HepG2 (cell line): ENCODE results near the gene VGF. TPM values are rescaled to one million over a fixed set of nuclear protein-coding genes. Genes with fewer than 3 reads are reported as not detected.

Experiments
- HES4 ChIP-seq: sonication (generic); formaldehyde crosslinking; IDR thresholded peaks from 2 replicates; pipeline ENCODE4 v1.9.0; 2021; ENCODE audit warnings: mild to moderate bottlenecking, missing genetic modification reagents, borderline replicate concordance
- KDM6A ChIP-seq: IDR thresholded peaks from 2 replicates; pipeline ENCODE4 v1.6.1; 2016; ENCODE audit warnings: low read depth
- MEF2D ChIP-seq: sonication (generic); formaldehyde crosslinking; IDR thresholded peaks from 2 replicates; pipeline ENCODE4 v1.5.1; 2020; ENCODE audit warnings: mild to moderate bottlenecking, missing genetic modification reagents
- NFKBIZ ChIP-seq: IDR thresholded peaks from 2 replicates; pipeline ENCODE4 v1.6.1; 2018; ENCODE audit warnings: missing genetic modification reagents, missing compliant biosample characterization
- NR2F6 ChIP-seq, 2 experiments: IDR thresholded peaks; 2 replicates each; pipeline ENCODE4 v1.6.1; 2016; ENCODE audit warnings: antibody characterized with exemption in 1 of 2, mild to moderate bottlenecking in 1 of 2
- RFX1 ChIP-seq: fragments of 450-650 bp; IDR thresholded peaks from 2 replicates; pipeline ENCODE4 v1.6.1; 2017
- RFX5 ChIP-seq: IDR thresholded peaks from 2 replicates; pipeline ENCODE4 v1.6.1; 2011; ENCODE audit warnings: low read depth, low read length, improper control_type of control experiment
- SETDB1 ChIP-seq: sonication (generic); formaldehyde crosslinking; IDR thresholded peaks from 2 replicates; pipeline ENCODE4 v1.5.1; 2020; ENCODE audit warnings: missing genetic modification reagents, mild to moderate bottlenecking, borderline replicate concordance
- SP140L ChIP-seq: sonication (generic); formaldehyde crosslinking; IDR thresholded peaks from 2 replicates; pipeline ENCODE4 v1.4.0; 2020; ENCODE audit warnings: missing genetic modification reagents, borderline replicate concordance
- SP5 ChIP-seq: IDR thresholded peaks from 2 replicates; pipeline ENCODE4 v1.6.1; 2016; ENCODE audit warnings: low read depth, borderline replicate concordance
- SPEN ChIP-seq: sonication (generic); formaldehyde crosslinking; IDR thresholded peaks from 2 replicates; pipeline ENCODE4 v1.5.1; 2020; ENCODE audit warnings: low read depth, mild to moderate bottlenecking, missing genetic modification reagents
- THYN1 ChIP-seq: sonication (generic); formaldehyde crosslinking; IDR thresholded peaks from 2 replicates; pipeline ENCODE4 v1.8.1; 2023; ENCODE audit warnings: low read depth, mild to moderate bottlenecking, moderate library complexity, missing genetic modification reagents, borderline replicate concordance
- ZNF232 ChIP-seq: sonication (generic); formaldehyde crosslinking; IDR thresholded peaks from 2 replicates; pipeline ENCODE4 v1.4.0; 2020; ENCODE audit warnings: missing genetic modification reagents, borderline replicate concordance
- ZNF556 ChIP-seq: sonication (generic); formaldehyde crosslinking; IDR thresholded peaks from 2 replicates; pipeline ENCODE4 v1.4.0; 2020; ENCODE audit warnings: mild to moderate bottlenecking, missing genetic modification reagents, borderline replicate concordance
- ZNF724P ChIP-seq: sonication (generic); formaldehyde crosslinking; IDR thresholded peaks from 2 replicates; pipeline ENCODE4 v1.8.0; 2022; ENCODE audit warnings: missing genetic modification reagents, borderline replicate concordance
- ZNF850 ChIP-seq: sonication (generic); formaldehyde crosslinking; conservative IDR thresholded peaks from 2 replicates; pipeline ENCODE4 v1.9.0; 2021; ENCODE audit warnings: mild to moderate bottlenecking, missing genetic modification reagents
- polyA plus RNA-seq, 8 experiments: library from polyadenylated mRNA; depleted of rRNA in 3 of 8; stranded (reverse) in 7 of 8; unstranded in 1 of 8; fragments of >200 nt; fragmentation: Illumina TruSeq in 4 of 8; extraction: Trizol in 4 of 8; gene quantifications; 2 replicates each; pipeline versions ENCODE4 v1.2.1 to v1.2.3, GENCODE V29; 2011 to 2016; ENCODE audit warnings: low read depth in 4 of 8, missing spikeins in 1 of 8, mixed read lengths in 1 of 8; ENCODE audit not compliant: insufficient read depth in 1 of 8
- total RNA-seq, 5 experiments: library from RNA; depleted of rRNA; stranded (reverse); fragments of >200 nt; fragmentation: Illumina TruSeq; extraction: Trizol; gene quantifications; 2 replicates each; pipeline ENCODE4 v1.2.3, GENCODE V29; 2016; ENCODE audit warnings: low read depth in 1 of 5
- TF ChIP-seq, protein P1 (sequence below): IDR thresholded peaks from 2 replicates; pipeline ENCODE4 v1.6.1; 2018; ENCODE audit warnings: missing genetic modification reagents, mild to moderate bottlenecking, missing compliant biosample characterization
- TF ChIP-seq, protein P2 (sequence below): sonication (generic); formaldehyde crosslinking; IDR thresholded peaks from 2 replicates; pipeline ENCODE4 v1.8.0; 2022; ENCODE audit warnings: mild to moderate bottlenecking, missing genetic modification reagents, moderate library complexity
- TF ChIP-seq, protein P3 (sequence below): sonication (generic); formaldehyde crosslinking; IDR thresholded peaks from one replicate; pipeline ENCODE4 v1.5.1; 2020; ENCODE audit warnings: mild to moderate bottlenecking, missing genetic modification reagents; ENCODE audit errors: not compliant biosample characterization

Gene VGF
- total and polyA plus RNA-seq, 2 of the 13 experiments (the other 11 are each of a cell fraction or from before 2014, with no cell fraction given): 0.12 to 0.46 TPM

DNA sequence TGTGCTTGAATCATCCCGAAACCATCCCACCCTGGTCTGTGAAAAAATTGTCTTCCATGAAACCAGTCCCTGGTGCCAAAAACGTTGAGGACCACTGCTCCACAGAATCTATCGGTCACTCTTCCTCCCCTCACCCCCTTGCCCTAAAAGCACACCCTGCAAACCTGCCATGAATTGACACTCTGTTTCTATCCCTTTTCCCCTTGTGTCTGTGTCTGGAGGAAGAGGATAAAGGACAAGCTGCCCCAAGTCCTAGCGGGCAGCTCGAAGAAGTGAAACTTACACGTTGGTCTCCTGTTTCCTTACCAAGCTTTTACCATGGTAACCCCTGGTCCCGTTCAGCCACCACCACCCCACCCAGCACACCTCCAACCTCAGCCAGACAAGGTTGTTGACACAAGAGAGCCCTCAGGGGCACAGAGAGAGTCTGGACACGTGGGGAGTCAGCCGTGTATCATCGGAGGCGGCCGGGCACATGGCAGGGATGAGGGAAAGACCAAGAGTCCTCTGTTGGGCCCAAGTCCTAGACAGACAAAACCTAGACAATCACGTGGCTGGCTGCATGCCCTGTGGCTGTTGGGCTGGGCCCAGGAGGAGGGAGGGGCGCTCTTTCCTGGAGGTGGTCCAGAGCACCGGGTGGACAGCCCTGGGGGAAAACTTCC is 39.2 kb downstream of the VGF start (continued):
- TF ChIP-seq, protein P1, sequence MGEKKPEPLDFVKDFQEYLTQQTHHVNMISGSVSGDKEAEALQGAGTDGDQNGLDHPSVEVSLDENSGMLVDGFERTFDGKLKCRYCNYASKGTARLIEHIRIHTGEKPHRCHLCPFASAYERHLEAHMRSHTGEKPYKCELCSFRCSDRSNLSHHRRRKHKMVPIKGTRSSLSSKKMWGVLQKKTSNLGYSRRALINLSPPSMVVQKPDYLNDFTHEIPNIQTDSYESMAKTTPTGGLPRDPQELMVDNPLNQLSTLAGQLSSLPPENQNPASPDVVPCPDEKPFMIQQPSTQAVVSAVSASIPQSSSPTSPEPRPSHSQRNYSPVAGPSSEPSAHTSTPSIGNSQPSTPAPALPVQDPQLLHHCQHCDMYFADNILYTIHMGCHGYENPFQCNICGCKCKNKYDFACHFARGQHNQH (CRISPR knock-in tag): peak; percentile 71; the same call in 1 of the 2 replicates
- no peak for TF ChIP-seq ZNF850 (CRISPR knock-in tag)
- peak; percentile 36; the same call in 1 of the 2 replicates for TF ChIP-seq RFX1
- no peak for TF ChIP-seq NR2F6 (IDR thresholded peaks at IDR 0.05)
- TF ChIP-seq NR2F6 (CRISPR knock-in tag; IDR thresholded peaks at IDR 0.05): peak; percentile 35; the same call in 1 of the 2 replicates
- peak; percentile 22; the same call in 1 of the 2 replicates for TF ChIP-seq NFKBIZ
- no peak; the same call in 1 of the 2 replicates for TF ChIP-seq SP140L (CRISPR knock-in tag)
- peak; percentile 67; the same call in 1 of the 2 replicates for TF ChIP-seq MEF2D (CRISPR knock-in tag)
- peak; percentile 49 for TF ChIP-seq KDM6A (CRISPR knock-in tag)
- TF ChIP-seq SPEN (CRISPR knock-in tag): 0 out of 2 replicates have a peak, but pooled peaks have one; percentile 50
- TF ChIP-seq SP5 (CRISPR knock-in tag): peak; percentile 75
- no peak for TF ChIP-seq THYN1 (CRISPR knock-in tag)
- TF ChIP-seq ZNF556: peak; percentile 16; the same call in 1 of the 2 replicates
- no peak for TF ChIP-seq SETDB1 (CRISPR knock-in tag)
- TF ChIP-seq, protein P2, sequence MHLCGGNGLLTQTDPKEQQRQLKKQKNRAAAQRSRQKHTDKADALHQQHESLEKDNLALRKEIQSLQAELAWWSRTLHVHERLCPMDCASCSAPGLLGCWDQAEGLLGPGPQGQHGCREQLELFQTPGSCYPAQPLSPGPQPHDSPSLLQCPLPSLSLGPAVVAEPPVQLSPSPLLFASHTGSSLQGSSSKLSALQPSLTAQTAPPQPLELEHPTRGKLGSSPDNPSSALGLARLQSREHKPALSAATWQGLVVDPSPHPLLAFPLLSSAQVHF (CRISPR knock-in tag): no peak
- no peak for TF ChIP-seq ZNF232 (CRISPR knock-in tag)
- peak; percentile 43; the same call in 1 of the 2 replicates for TF ChIP-seq HES4
- TF ChIP-seq RFX5: no peak
- TF ChIP-seq, protein P3, sequence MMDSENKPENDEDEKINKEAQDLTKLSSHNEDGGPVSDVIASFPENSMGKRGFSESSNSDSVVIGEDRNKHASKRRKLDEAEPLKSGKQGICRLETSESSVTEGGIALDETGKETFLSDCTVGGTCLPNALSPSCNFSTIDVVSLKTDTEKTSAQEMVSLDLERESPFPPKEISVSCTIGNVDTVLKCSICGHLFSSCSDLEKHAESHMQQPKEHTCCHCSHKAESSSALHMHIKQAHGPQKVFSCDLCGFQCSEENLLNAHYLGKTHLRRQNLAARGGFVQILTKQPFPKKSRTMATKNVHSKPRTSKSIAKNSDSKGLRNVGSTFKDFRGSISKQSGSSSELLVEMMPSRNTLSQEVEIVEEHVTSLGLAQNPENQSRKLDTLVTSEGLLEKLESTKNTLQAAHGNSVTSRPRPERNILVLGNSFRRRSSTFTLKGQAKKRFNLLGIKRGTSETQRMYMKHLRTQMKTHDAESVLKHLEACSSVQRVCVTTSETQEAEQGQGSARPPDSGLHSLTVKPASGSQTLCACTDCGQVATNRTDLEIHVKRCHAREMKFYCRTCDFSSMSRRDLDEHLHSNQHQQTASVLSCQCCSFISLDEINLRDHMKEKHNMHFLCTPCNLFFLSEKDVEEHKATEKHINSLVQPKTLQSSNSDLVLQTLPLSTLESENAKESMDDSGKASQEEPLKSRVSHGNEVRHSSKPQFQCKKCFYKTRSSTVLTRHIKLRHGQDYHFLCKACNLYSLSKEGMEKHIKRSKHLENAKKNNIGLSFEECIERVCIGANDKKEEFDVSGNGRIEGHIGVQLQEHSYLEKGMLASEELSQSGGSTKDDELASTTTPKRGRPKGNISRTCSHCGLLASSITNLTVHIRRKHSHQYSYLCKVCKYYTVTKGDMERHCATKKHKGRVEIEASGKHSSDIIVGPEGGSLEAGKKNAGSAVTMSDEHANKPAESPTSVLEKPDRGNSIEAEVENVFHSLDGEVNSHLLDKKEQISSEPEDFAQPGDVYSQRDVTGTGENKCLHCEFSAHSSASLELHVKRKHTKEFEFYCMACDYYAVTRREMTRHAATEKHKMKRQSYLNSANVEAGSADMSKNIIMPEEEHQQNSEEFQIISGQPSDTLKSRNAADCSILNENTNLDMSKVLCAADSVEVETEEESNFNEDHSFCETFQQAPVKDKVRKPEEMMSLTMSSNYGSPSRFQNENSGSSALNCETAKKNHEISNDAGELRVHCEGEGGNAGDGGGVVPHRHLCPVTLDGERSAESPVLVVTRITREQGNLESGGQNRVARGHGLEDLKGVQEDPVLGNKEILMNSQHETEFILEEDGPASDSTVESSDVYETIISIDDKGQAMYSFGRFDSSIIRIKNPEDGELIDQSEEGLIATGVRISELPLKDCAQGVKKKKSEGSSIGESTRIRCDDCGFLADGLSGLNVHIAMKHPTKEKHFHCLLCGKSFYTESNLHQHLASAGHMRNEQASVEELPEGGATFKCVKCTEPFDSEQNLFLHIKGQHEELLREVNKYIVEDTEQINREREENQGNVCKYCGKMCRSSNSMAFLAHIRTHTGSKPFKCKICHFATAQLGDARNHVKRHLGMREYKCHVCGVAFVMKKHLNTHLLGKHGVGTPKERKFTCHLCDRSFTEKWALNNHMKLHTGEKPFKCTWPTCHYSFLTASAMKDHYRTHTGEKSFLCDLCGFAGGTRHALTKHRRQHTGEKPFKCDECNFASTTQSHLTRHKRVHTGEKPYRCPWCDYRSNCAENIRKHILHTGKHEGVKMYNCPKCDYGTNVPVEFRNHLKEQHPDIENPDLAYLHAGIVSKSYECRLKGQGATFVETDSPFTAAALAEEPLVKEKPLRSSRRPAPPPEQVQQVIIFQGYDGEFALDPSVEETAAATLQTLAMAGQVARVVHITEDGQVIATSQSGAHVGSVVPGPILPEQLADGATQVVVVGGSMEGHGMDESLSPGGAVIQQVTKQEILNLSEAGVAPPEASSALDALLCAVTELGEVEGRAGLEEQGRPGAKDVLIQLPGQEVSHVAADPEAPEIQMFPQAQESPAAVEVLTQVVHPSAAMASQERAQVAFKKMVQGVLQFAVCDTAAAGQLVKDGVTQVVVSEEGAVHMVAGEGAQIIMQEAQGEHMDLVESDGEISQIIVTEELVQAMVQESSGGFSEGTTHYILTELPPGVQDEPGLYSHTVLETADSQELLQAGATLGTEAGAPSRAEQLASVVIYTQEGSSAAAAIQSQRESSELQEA (CRISPR knock-in tag): peak; percentile 17
- no peak; the same call in 1 of the 2 replicates for TF ChIP-seq ZNF724P (CRISPR knock-in tag)
